Cardiac ventricle fibroblast (primary cell): ENCODE measurements around the gene PPP6C. TPM values are rescaled to one million over a fixed set of nuclear protein-coding genes. Genes with fewer than 3 reads are reported as not detected.

Experiments
- total RNA-seq: library from RNA; depleted of rRNA; stranded (reverse); fragments of >200 nt; gene quantifications from 2 replicates; pipeline ENCODE4 v1.2.3, GENCODE V29; 2015

PPP6C gene
- total RNA-seq: 17.3 and 21.2 TPM in 2 replicates

DNA sequence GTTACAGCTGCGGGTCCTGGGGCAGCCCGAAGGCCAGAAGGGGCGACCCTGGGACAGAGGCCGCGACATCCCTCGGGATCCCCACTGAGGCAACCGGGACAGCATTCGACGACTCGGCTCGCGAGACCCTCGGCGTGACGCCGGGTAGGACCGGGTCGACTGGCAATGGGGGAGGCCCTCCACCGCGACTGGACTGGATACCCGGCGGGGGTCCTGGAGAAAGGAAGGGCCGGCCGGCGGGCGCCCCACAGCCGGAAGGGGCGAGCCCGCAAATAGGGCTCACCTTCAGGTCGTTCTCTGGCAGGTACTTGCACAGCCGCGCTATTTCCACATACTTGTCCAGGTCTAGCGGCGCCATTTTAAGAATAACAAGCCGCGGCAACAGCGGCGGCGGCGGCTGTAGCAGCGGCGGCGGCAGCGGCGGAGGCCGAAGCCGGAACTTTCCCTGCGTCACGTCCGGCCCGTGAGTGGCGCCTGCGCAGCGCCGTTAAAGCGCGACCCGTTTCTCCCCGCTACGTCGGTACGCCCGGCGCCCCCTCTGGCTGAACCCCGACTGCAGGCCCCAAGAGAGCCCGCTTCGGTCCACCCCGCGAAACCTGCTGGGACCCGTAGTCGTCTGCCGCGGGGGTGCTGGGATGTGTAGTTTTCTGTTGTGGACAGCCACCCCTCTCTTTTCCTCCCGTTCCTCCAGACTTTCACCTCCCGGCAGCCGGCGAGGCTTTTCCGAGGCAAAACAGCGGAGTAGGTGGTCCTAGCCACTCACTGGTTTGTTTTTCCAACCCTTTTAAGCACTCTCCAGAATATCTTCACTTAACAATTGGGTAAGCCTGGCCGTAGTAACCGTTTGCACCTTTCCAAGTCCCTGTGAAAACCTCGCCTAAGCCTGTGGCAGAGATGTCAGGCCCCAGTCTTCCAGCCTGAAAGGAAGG is at the start of gene PPP6C:
PPP6C (minus strand) TSS at position 443 of the 929 bp plus-strand sequence; CDS start at position 358, 85 bp downstream.

DNA sequence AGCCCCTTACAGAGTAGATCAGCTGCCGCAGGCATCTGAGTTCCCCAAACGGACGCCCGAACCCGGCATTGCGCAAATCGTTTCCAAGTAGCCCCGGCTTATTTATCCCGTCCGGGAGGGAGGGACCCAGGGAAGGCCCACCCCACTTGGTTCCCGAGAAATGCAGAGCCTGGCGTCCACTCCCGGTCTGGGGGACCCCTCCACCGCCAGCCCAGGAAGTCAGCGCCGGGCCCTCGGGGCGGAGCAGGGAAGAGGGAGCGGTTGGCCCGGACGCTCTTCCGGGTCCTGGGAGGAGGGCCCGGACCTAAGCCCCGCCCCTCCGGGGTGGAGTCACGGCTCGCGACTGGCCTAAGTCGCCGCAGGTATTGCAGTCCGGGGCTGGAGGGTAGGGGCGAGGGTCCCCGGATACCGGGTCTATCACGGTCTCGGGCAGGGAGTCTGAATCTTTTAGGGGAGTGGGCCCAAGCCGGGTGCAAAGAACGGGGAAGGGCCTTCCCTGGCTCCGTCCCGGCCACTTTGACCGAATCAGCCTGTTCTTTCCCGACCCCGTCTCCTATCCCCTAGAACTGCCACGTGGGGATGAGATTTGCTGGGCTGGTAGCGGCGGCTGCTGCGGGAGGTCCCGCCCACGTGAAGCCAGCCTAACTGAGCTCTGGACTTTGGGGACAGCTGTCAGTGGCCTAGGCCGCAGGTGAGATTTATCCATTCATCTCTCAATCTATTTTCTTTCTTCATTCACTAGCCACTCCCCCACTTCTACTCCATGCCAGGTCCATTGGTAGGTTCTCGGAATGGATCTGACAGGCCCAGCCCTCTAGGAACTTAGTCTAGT is 10.8 kb upstream of the PPP6C start, which contains the start of gene RABEPK:
RABEPK (plus strand) TSS at position 327 of the 832 bp plus-strand sequence. CDS start 2,472 bp downstream, outside the sequence.

DNA sequence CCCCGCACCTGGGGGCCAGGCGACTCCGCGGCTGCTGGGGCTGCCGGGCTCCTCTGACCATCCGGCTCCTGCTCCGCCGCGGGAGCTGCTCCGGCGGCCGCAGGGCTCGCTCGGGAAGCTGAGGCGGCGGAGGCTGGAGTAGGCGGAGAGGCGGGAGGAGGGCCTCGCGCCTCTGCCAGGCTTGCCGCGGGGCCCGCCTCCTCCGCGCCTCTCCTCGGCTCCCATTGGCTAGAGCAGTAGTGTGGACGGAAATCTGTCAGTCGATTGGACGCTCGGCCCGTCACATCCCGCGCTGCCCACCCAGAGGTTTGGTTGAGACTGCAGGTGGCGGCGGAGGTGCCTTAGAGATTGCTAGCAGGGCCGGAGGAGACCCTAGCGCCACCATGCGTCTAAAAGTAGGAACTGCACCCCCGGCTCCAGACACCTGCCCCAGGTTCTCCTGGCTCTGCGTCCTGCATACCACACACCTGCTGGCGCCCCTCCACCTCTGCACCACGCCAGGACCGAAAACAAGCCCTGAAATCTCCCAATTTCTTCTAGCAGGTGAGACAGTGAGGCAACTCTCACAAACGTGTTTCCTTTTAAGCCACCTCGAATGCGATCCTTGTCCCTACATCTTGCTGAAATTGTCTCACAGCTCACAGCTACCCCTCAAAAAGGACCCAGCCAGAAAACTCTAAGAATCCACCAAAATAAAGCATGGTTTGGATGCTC is 46.1 kb downstream of the PPP6C start, which contains the start of gene SCAI:
SCAI (minus strand) TSS at position 152 of the 714 bp plus-strand sequence; CDS start at position 61, 91 bp downstream.

Other genes with a start within 250 kb of the PPP6C start
- gene GOLGA1, start 248.7 kb downstream of the PPP6C start, total RNA-seq: 12.4 and 17.3 TPM in 2 replicates
- 4.1 and 4.5 TPM in 2 replicates for gene SCAI, start 46.3 kb downstream of the PPP6C start, total RNA-seq
- gene RABEPK, start 10.7 kb upstream of the PPP6C start, total RNA-seq: 17.7 and 22.5 TPM in 2 replicates
- gene HSPA5, start 51.5 kb upstream of the PPP6C start, total RNA-seq: 296 and 314 TPM in 2 replicates
- 26.0 and 29.6 TPM in 2 replicates for gene GAPVD1, start 72.0 kb upstream of the PPP6C start, total RNA-seq